ENCODE data around the gene NAGK.

DNA sequence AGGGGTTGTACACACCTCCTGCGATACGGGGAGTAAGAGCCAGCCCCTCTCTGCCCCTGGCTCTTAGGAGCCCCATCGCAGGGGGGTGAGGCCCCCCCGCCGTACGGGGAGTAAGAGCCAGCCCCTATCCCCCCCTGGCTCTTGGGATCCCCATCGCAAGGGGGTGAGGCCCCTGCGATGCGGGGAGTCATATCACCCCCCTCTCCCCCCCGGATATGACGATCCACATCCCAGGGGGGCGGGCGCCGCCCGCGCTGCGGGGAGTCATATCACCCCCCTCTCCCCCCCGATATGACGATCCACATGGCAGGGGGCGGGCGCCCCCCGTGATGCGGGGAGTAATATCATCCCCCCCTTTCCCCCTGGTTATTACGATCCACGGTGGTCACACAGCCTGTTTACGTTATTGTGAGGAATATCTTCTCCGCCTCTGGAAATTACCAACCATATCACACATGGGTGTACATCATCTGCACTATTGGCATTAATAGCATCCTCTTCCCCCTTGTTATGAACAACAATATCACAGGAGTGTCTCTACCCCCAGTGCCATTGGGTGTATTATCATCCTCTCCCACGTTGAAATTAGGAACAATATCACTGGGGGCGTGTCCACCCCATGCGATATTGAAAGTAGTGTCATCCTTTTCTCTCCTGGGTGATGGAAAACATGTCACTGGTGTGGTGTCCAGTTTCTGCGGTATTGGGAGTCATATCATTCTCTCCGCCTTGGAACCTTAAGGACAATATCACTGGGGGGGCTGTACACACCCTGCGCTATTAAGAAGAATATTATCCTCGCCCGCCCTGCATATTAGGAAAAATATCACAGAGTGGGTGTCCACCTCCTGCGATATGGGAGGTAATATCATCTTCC is 24.7 kb upstream of the NAGK start:
- TF ChIP-seq POLR2A (IDR thresholded peaks at IDR 0.05) (no peak), POLR2AphosphoS5 (IDR thresholded peaks at IDR 0.05) (no peak), EP300 (IDR thresholded peaks at IDR 0.05) (no peak)
- TF ChIP-seq, protein P1, sequence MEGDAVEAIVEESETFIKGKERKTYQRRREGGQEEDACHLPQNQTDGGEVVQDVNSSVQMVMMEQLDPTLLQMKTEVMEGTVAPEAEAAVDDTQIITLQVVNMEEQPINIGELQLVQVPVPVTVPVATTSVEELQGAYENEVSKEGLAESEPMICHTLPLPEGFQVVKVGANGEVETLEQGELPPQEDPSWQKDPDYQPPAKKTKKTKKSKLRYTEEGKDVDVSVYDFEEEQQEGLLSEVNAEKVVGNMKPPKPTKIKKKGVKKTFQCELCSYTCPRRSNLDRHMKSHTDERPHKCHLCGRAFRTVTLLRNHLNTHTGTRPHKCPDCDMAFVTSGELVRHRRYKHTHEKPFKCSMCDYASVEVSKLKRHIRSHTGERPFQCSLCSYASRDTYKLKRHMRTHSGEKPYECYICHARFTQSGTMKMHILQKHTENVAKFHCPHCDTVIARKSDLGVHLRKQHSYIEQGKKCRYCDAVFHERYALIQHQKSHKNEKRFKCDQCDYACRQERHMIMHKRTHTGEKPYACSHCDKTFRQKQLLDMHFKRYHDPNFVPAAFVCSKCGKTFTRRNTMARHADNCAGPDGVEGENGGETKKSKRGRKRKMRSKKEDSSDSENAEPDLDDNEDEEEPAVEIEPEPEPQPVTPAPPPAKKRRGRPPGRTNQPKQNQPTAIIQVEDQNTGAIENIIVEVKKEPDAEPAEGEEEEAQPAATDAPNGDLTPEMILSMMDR (IDR thresholded peaks at IDR 0.05), result no peak

Data from sigmoid colon (tissue), 4 donors.